Measurements from ENCODE around the gene UNC45B.

GRCh38 chr17:35227546-35227945, 79.9 kb downstream of the UNC45B start:
- TF ChIP-seq CTCF (IDR thresholded peaks at IDR 0.05; ENCODE audit: poor library complexity, severe bottlenecking) (no peak), REST (IDR thresholded peaks at IDR 0.05; ENCODE audit: borderline replicate concordance) (no peak), EZH2 (IDR thresholded peaks at IDR 0.05; ENCODE audit: borderline replicate concordance, insufficient read depth, low read length, poor library complexity, severe bottlenecking) (no peak), POLR2AphosphoS5 (IDR thresholded peaks at IDR 0.05) (no peak), SMC3 (conservative IDR thresholded peaks at IDR 0.05; ENCODE audit: poor library complexity) (no peak), TAF1 (IDR thresholded peaks at IDR 0.05; ENCODE audit: low read depth) (no peak), RAD21 (conservative IDR thresholded peaks at IDR 0.05) (no peak), EP300 (conservative IDR thresholded peaks at IDR 0.05; ENCODE audit: poor library complexity, severe bottlenecking) (no peak)
